OCI-LY3 (cell line): ENCODE measurements around the gene UBAC1.
"Not testable (repeated sequence)": the region's sequence is repeated elsewhere in the genome, so short reads cannot be mapped to it uniquely, and the experiment has no call there.

Source experiments
- EZH2phosphoT487 ChIP-seq: fragments of 200-600 bp; shearing (Covaris generic); IDR thresholded peaks from 2 replicates; pipeline ENCODE4 v1.6.1; 2018; ENCODE audit warnings: antibody characterized with exemption, mixed run types, low read depth
- TF ChIP-seq, protein P1 (sequence below): fragments of 200-600, 300-600 bp; sonication (generic); IDR thresholded peaks from 2 replicates; pipeline ENCODE4 v1.5.1; 2014; ENCODE audit warnings: antibody characterized with exemption, low read length, low read depth

DNA sequence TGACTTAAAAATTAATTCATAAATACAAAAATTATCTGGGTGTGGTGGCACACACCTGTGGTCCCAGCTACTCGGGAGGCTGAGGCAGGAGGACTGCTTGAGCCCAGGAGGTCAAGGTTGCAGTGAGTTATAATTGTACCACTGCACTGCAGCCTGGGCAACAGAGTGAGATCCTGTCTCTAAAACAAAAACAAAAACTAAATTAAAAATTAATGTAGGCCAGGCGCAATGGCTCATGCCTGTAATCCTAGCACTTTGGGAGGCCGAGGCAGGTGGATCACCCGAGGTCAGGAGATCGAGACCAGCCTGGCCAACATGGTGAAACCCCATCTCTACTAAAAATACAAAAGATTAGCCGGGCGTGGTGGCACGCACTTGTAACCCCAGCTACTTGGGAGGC, 9.9 kb downstream of the UBAC1 start:
- TF ChIP-seq, protein P1, sequence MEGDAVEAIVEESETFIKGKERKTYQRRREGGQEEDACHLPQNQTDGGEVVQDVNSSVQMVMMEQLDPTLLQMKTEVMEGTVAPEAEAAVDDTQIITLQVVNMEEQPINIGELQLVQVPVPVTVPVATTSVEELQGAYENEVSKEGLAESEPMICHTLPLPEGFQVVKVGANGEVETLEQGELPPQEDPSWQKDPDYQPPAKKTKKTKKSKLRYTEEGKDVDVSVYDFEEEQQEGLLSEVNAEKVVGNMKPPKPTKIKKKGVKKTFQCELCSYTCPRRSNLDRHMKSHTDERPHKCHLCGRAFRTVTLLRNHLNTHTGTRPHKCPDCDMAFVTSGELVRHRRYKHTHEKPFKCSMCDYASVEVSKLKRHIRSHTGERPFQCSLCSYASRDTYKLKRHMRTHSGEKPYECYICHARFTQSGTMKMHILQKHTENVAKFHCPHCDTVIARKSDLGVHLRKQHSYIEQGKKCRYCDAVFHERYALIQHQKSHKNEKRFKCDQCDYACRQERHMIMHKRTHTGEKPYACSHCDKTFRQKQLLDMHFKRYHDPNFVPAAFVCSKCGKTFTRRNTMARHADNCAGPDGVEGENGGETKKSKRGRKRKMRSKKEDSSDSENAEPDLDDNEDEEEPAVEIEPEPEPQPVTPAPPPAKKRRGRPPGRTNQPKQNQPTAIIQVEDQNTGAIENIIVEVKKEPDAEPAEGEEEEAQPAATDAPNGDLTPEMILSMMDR, result not testable (repeated sequence)
- TF ChIP-seq EZH2phosphoT487, result not testable (repeated sequence)
